ENCODE measurements around the gene CHEK2. TPM values are rescaled to one million over a fixed set of nuclear protein-coding genes. Genes with fewer than 3 reads are reported as not detected.
"Not testable (repeated sequence)": the region's sequence is repeated elsewhere in the genome, so short reads cannot be mapped to it uniquely, and the experiment has no call there.

CHEK2 gene
- total RNA-seq, 2 experiments from 2014 or later: 47.8 to 52.6 TPM

DNA sequence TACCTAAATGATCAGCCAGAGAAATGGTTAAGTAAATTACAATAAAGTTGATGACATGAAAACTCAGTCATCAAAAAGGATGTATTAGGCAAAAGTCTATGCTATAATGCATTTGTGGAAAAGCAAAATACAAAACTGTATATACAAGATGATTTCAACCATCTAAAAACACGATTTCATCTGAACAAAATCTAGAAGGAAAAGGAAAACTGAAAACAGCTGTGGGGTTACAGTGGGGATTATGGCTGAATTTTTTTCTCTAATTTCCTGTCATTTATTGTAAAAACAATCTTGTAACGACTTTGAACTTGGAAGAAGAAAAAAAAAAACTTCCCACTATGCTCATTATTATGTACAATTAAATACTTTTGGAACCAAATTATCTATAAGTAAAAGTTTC lies 30.3 kb downstream of the CHEK2 start:
- CTCF ChIA-PET: no interaction called here
- no peak for DNase-seq
- Mint-ChIP-seq H3K36me3 (ENCODE audit: low read depth) (peaks cover 37% of the 10 kb centered on the region), H3K4me1 (ENCODE audit: low read depth) (peaks cover 10% of the 10 kb centered on the region), H3K9me3 (no peaks in the 10 kb centered on the region), H3K27ac (no peak overlapping the region), H3K27me3 (ENCODE audit: low read depth) (no peaks in the 10 kb centered on the region), H3K4me3 (no peak overlapping the region)
- intact Hi-C loops (cut with micrococcal nuclease): no loop called here

- peaks cover 10% of the 10 kb centered on the region for H3K4me1 Mint-ChIP-seq (ENCODE audit: low read depth)
- DNase-seq: no peak
- no peaks in the 10 kb centered on the region for H3K9me3 Mint-ChIP-seq
- intact Hi-C loops (cut with micrococcal nuclease): no loop called here
- peaks cover 40% of the 10 kb centered on the region for H3K36me3 Mint-ChIP-seq (ENCODE audit: low read depth)
- no peak overlapping the region for H3K4me3 Mint-ChIP-seq
- H3K27me3 Mint-ChIP-seq (ENCODE audit: low read depth): no peaks in the 10 kb centered on the region
- H3K27ac Mint-ChIP-seq: no peak overlapping the region
- CTCF ChIA-PET: interaction anchor here (0.5 kb wide), 1 partner anchor 43 kb away, joined by 3 read pairs; no protein-coding TSS in a partner anchor
Observed at GRCh38 chr22:28710576-28711191, 30.9 kb downstream of the CHEK2 start.

GRCh38 chr22:28710107-28710506 lies 31.5 kb downstream of the CHEK2 start:
- Mint-ChIP-seq H3K36me3 (ENCODE audit: low read depth) (peaks cover 42% of the 10 kb centered on the region), H3K9me3 (no peaks in the 10 kb centered on the region), H3K4me3 (no peak overlapping the region), H3K27me3 (ENCODE audit: low read depth) (no peaks in the 10 kb centered on the region), H3K4me1 (ENCODE audit: low read depth) (peaks cover 10% of the 10 kb centered on the region), H3K27ac (no peak overlapping the region)
- intact Hi-C loops (cut with micrococcal nuclease): no loop called here
- CTCF ChIA-PET: interaction anchor here (0.5 kb wide), 1 partner anchor 44 kb away, joined by 3 read pairs; no protein-coding TSS in a partner anchor
- DNase-seq: no peak

- no peak for DNase-seq
- no peaks in the 10 kb centered on the region for H3K9me3 Mint-ChIP-seq
- CTCF ChIA-PET: interaction anchor here (1.1 to 1.2 kb wide), 2 partner anchors 9 to 21 kb away, joined by 3 read pairs; no protein-coding TSS in a partner anchor
- H3K4me3 Mint-ChIP-seq: no peak overlapping the region
- H3K36me3 Mint-ChIP-seq (ENCODE audit: low read depth): peaks cover 44% of the 10 kb centered on the region
- peaks cover 3% of the 10 kb centered on the region for H3K4me1 Mint-ChIP-seq (ENCODE audit: low read depth)
- intact Hi-C loops (cut with micrococcal nuclease): no loop called here
- no peak overlapping the region for H3K27ac Mint-ChIP-seq
- H3K27me3 Mint-ChIP-seq (ENCODE audit: low read depth): no peaks in the 10 kb centered on the region
Observed at GRCh38 chr22:28706845-28707244, 34.8 kb downstream of the CHEK2 start.

DNA sequence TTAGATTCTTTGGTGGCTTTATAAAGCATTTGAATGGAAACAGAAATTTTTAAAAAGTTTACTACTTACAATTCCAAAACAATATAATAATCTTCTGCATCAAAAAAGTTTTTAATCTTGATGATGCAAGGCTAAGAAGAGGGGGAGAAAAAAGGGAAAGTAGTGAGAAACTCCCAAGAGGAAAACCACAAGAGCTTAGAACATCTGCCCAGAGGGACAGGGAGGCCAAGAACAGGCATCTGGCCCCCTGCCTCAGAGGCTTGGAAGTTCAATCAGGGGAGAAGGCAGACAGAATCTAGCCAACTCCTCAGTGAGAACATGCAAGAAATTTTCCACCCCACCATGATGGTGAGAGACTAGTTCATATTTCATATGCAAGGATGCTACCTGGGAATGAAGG lies 38.2 kb downstream of the CHEK2 start:
- Mint-ChIP-seq H3K36me3 (ENCODE audit: low read depth) (peaks cover 43% of the 10 kb centered on the region), H3K9me3 (no peaks in the 10 kb centered on the region), H3K27ac (no peak overlapping the region), H3K27me3 (ENCODE audit: low read depth) (no peaks in the 10 kb centered on the region), H3K4me1 (ENCODE audit: low read depth) (no peaks in the 10 kb centered on the region), H3K4me3 (no peak overlapping the region)
- no peak for DNase-seq
- intact Hi-C loops (cut with micrococcal nuclease): no loop called here
- CTCF ChIA-PET: no interaction called here

GRCh38 chr22:28702891-28703290 lies 38.7 kb downstream of the CHEK2 start:
- H3K27ac Mint-ChIP-seq: no peak overlapping the region

GRCh38 chr22:28693041-28693760 lies 48.4 kb downstream of the CHEK2 start:
- CTCF ChIA-PET; DNase-seq; H3K27me3 Mint-ChIP-seq (ENCODE audit: low read depth); intact Hi-C loops (cut with micrococcal nuclease); H3K27ac Mint-ChIP-seq; H3K9me3 Mint-ChIP-seq; H3K4me1 Mint-ChIP-seq (ENCODE audit: low read depth); H3K4me3 Mint-ChIP-seq: not testable (repeated sequence)
- H3K36me3 Mint-ChIP-seq (ENCODE audit: low read depth): peaks cover 43% of the 10 kb centered on the region

More at GRCh38 chr22:28702891-28703290, 38.7 kb downstream of the CHEK2 start:
- Mint-ChIP-seq H3K27me3 (ENCODE audit: low read depth) (no peaks in the 10 kb centered on the region), H3K4me3 (no peak overlapping the region), H3K36me3 (ENCODE audit: low read depth) (peaks cover 41% of the 10 kb centered on the region), H3K9me3 (no peaks in the 10 kb centered on the region), H3K4me1 (ENCODE audit: low read depth) (no peaks in the 10 kb centered on the region)
- no peak for DNase-seq
- intact Hi-C loops (cut with micrococcal nuclease): no loop called here
- CTCF ChIA-PET: no interaction called here

GRCh38 chr22:28689796-28690195 lies 51.8 kb downstream of the CHEK2 start:
- H3K4me1 Mint-ChIP-seq (ENCODE audit: low read depth); H3K9me3 Mint-ChIP-seq; H3K27ac Mint-ChIP-seq; H3K4me3 Mint-ChIP-seq; DNase-seq; CTCF ChIA-PET; intact Hi-C loops (cut with micrococcal nuclease): not testable (repeated sequence)
- Mint-ChIP-seq H3K27me3 (ENCODE audit: low read depth) (peaks cover 10% of the 10 kb centered on the region), H3K36me3 (ENCODE audit: low read depth) (peaks cover 33% of the 10 kb centered on the region)

DNA sequence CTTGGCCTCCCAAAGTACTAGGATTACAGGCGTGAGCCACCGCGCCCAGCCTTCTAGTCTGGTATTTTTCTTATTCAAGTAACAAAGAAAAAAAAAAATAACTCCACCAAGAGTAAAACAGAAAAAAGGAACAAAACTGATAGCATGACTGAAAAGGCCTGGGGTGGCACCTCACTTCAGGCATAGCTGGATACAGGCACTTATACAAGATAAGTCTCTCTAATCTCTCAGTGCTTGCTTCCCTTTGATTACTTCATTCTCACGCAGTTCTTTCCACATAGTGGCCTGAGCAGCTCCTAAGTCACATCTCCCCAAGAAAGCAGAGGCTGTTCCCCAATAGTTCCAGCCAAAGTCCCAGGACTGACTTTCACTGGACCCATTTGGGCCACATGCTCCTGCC lies 58.7 kb downstream of the CHEK2 start:
- H3K36me3 Mint-ChIP-seq (ENCODE audit: low read depth); H3K27ac Mint-ChIP-seq; H3K9me3 Mint-ChIP-seq; DNase-seq; H3K4me1 Mint-ChIP-seq (ENCODE audit: low read depth); intact Hi-C loops (cut with micrococcal nuclease); H3K4me3 Mint-ChIP-seq: not testable (repeated sequence)
- H3K27me3 Mint-ChIP-seq (ENCODE audit: low read depth): peaks cover 43% of the 10 kb centered on the region
- CTCF ChIA-PET: interaction anchor here (0.6 kb wide), 1 partner anchor 319 kb away, joined by 3 read pairs; no protein-coding TSS in a partner anchor

GRCh38 chr22:28680813-28681490 lies 60.7 kb downstream of the CHEK2 start:
- H3K4me1 Mint-ChIP-seq (ENCODE audit: low read depth); H3K4me3 Mint-ChIP-seq; H3K9me3 Mint-ChIP-seq; DNase-seq; H3K36me3 Mint-ChIP-seq (ENCODE audit: low read depth); intact Hi-C loops (cut with micrococcal nuclease); H3K27ac Mint-ChIP-seq; CTCF ChIA-PET: not testable (repeated sequence)
- peaks cover 44% of the 10 kb centered on the region for H3K27me3 Mint-ChIP-seq (ENCODE audit: low read depth)

DNA sequence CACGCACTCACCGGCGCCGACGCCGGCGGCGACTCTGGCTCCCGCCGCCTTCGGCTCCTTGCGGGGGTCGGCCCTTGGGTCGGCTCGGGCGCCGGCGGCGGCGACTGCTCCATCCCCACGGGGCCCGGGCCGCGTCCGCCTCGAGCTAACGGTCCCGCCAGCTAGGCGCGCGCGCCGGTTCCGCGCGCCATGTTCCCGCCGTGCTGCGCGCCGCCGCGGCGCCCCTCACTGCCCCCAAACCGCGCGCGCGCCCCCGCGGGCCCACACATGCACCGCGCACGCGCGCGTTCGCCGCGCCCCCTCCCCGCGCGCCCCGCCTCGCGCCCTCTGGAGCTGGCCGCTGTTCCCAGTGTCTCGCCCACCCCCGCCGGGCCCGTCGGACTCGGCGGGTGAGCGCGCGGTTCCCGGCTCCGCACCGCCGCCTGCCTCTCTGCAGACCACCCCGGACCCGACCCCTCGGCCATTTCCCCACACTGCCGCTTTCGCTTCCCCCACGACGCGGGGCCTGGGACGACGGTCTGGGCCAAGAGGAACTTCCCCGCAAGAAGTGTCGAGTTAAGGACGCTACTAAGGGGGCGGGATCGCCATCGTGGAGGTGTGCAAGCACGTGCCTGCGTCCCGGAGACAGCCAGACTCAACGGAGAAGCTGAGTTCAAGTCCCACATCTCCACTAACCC lies 61.9 kb downstream of the CHEK2 start, which contains the start of gene TTC28:
Gene TTC28, minus strand, starts transcription at position 230 of the 677 bp plus-strand sequence. Its CDS starts 117 bp downstream, at position 113.
- intact Hi-C loops (cut with micrococcal nuclease): loop anchor here (2.0 to 10.0 kb wide), 2 partner anchors 61 to 135 kb away; partner anchors contain the start of gene CHEK2
- peak within 1 kb of the TSS; percentile 79 for H3K4me3 Mint-ChIP-seq
- CTCF ChIA-PET; H3K27ac Mint-ChIP-seq; H3K9me3 Mint-ChIP-seq; H3K36me3 Mint-ChIP-seq (ENCODE audit: low read depth): not testable (repeated sequence)
- H3K27me3 Mint-ChIP-seq (ENCODE audit: low read depth): peaks cover 53% of the 10 kb centered on the region
- H3K4me1 Mint-ChIP-seq (ENCODE audit: low read depth): peaks cover 11% of the 10 kb centered on the region
- peak; percentile 7 for DNase-seq

All from activated naive CD4-positive, alpha-beta T cell treated with anti-CD3 and anti-CD28 coated beads for 36 hours (primary cell).